Measurements from ENCODE around the gene PCDH8.

GRCh38 chr13:52851137-52851962, 2.9 kb upstream of the PCDH8 start:
- TF ChIP-seq CTCF (IDR thresholded peaks at IDR 0.05) (no peak; the same call in 1 of the 2 replicates), RXRA (IDR thresholded peaks at IDR 0.05; ENCODE audit: borderline replicate concordance, low read depth) (no peak), ELF1 (IDR thresholded peaks at IDR 0.05) (no peak), GABPA (IDR thresholded peaks at IDR 0.05; ENCODE audit: low read depth) (no peak), MXI1 (IDR thresholded peaks at IDR 0.05; ENCODE audit: low read depth, low read length) (no peak; the same call in 1 of the 2 replicates), FOXM1 (IDR thresholded peaks at IDR 0.05; ENCODE audit: low read depth) (no peak), RAD21 (IDR thresholded peaks at IDR 0.05; ENCODE audit: low read length) (no peak), EP300 (IDR thresholded peaks at IDR 0.05; ENCODE audit: borderline replicate concordance in 1 of 2, low read depth in 1 of 2, low read length in 1 of 2) (no peak), EZH2phosphoT487 (IDR thresholded peaks at IDR 0.05; ENCODE audit: borderline replicate concordance, low read depth) (no peak)
- TF ChIP-seq, protein P1, sequence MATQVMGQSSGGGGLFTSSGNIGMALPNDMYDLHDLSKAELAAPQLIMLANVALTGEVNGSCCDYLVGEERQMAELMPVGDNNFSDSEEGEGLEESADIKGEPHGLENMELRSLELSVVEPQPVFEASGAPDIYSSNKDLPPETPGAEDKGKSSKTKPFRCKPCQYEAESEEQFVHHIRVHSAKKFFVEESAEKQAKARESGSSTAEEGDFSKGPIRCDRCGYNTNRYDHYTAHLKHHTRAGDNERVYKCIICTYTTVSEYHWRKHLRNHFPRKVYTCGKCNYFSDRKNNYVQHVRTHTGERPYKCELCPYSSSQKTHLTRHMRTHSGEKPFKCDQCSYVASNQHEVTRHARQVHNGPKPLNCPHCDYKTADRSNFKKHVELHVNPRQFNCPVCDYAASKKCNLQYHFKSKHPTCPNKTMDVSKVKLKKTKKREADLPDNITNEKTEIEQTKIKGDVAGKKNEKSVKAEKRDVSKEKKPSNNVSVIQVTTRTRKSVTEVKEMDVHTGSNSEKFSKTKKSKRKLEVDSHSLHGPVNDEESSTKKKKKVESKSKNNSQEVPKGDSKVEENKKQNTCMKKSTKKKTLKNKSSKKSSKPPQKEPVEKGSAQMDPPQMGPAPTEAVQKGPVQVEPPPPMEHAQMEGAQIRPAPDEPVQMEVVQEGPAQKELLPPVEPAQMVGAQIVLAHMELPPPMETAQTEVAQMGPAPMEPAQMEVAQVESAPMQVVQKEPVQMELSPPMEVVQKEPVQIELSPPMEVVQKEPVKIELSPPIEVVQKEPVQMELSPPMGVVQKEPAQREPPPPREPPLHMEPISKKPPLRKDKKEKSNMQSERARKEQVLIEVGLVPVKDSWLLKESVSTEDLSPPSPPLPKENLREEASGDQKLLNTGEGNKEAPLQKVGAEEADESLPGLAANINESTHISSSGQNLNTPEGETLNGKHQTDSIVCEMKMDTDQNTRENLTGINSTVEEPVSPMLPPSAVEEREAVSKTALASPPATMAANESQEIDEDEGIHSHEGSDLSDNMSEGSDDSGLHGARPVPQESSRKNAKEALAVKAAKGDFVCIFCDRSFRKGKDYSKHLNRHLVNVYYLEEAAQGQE (IDR thresholded peaks at IDR 0.05; ENCODE audit: low read depth, low read length), result no peak; the same call in 1 of the 2 replicates
- TF ChIP-seq, protein P2, sequence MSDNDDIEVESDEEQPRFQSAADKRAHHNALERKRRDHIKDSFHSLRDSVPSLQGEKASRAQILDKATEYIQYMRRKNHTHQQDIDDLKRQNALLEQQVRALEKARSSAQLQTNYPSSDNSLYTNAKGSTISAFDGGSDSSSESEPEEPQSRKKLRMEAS (IDR thresholded peaks at IDR 0.05; ENCODE audit: low read depth), result peak; percentile 29

Measured in SK-N-SH (cell line).